GM21529 (cell line): ENCODE data around the gene ITGAD.

Experiments
- ATAC-seq: cut with Tn5 transposase; IDR thresholded peaks from one replicate; pipeline ENCODE4 v1.9.1; 2021; ENCODE audit not compliant: unreplicated experiment

ITGAD gene

DNA sequence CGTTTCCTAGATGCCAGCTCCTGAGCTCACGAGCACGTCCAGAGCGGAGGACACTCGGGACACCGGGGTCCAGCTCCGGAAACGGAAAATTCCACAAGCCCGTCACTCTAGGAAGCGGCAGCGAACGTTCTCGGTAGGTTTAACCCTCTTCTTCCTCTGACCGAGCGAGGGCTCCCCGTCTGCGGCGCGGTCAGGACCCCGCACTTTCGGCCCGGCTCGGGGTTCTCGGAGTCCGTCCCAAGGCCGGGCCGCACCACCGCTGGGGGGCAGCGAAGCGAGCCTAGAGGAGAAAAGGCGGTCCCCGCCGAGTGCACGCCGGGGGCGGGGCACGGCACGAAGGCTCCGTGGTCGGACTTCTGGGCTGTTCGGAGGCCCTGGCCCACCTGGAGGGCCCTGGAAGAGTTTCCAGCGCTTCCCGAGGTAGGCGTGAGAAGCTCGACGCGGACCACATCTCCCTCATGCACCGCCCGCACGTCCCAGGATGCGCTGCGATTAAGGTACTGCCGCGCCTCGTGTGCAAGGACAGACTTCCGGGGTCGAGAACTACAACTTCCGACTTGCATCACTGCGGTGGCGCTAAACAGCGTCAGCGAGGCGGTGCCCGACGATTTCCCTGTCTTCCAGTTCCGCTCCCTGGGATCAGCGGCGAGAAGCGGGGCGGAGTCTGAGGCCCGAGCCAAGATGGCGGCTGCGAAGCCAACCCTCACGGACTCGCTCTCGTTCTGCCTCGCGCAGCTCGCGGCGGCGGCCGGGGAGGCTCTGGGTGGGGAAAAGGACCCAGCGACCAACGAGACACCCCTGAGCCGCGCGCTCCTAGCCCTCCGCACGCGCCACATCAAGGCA, 65.9 kb downstream of the ITGAD start, which contains the start of gene ARMC5:
ARMC5 (plus strand) TSS at position 658 of the 843 bp plus-strand sequence; CDS start at position 682, 24 bp downstream.
- peak; percentile 77 for ATAC-seq

GRCh38 chr16:31459687-31460581, 66.8 kb downstream of the ITGAD start:
- peak; percentile 66 for ATAC-seq

GRCh38 chr16:31460582-31461002, 67.5 kb downstream of the ITGAD start:
- ATAC-seq: no peak

DNA sequence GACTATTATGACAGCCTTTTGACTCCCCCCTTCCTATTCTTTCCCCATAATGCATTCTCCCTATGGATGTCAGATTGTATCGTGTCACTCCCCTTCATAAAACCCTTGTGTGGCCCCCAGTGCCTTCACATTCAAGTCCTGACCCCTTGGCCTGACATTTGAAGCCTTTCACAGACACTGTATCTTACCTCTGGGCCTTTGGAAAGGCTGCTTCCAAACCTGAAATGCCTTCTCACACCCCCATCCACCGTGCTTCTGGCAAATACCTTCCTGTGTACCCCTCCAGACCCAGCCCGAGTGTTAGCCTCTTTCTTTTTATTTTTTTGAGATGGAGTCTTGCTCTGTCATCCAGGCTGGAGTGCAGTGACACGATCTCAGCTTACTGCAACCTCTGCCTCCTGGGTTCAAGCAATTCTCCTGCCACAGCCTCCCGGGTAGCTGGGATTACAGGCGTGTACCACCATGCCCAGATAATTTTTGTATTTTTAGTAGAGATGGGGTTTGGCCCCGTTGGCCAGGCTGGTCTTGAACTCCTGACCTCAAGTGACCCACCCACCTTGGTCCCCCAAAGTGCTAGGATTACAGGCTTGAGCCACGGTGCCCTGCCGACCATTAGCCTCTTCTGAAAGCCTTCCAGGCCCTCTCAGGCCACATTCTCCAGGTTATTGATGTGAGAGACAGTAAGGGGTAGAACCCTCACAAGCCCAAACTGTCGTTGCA, 68.2 kb downstream of the ITGAD start:
- ATAC-seq: no peak

- no peak for ATAC-seq
These were observed 69.0 kb downstream of the ITGAD start for GRCh38 chr16:31461921-31462804.

GRCh38 chr16:31464348-31464769, 71.2 kb downstream of the ITGAD start:
- no peak for ATAC-seq

GRCh38 chr16:31464781-31465260, 71.7 kb downstream of the ITGAD start:
- ATAC-seq: no peak

DNA sequence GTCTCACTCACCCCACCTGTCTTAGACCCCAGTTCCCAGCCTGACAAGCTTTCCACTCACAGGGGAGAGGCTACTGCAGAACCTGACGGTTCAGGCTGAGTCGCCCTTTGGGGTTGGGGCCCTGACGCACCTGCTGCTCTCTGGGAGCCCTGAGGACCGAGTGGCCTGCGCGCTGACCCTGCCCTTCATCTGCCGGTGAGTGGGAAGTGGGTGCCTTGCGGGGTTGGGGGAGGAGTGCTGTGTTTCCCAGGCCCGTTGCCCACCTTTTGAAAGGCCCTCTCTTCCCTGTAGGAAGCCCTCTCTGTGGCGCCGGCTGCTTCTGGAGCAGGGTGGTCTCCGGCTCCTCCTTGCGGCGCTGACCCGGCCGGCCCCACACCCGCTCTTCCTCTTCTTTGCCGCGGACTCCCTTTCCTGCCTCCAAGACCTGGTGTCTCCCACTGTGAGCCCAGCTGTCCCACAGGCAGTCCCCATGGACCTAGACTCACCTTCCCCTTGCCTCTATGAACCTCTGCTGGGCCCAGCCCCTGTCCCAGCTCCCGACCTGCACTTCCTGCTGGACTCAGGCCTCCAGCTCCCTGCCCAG, 72.7 kb downstream of the ITGAD start:
- no peak for ATAC-seq

- no peak for ATAC-seq
These were observed 73.3 kb downstream of the ITGAD start for GRCh38 chr16:31466381-31466841.

GRCh38 chr16:31467151-31467773, 74.1 kb downstream of the ITGAD start:
- ATAC-seq: no peak

- ATAC-seq: no peak
These were observed 74.7 kb downstream of the ITGAD start for GRCh38 chr16:31467858-31468257.

GRCh38 chr16:31470615-31471014, 77.5 kb downstream of the ITGAD start:
- ATAC-seq: no peak

DNA sequence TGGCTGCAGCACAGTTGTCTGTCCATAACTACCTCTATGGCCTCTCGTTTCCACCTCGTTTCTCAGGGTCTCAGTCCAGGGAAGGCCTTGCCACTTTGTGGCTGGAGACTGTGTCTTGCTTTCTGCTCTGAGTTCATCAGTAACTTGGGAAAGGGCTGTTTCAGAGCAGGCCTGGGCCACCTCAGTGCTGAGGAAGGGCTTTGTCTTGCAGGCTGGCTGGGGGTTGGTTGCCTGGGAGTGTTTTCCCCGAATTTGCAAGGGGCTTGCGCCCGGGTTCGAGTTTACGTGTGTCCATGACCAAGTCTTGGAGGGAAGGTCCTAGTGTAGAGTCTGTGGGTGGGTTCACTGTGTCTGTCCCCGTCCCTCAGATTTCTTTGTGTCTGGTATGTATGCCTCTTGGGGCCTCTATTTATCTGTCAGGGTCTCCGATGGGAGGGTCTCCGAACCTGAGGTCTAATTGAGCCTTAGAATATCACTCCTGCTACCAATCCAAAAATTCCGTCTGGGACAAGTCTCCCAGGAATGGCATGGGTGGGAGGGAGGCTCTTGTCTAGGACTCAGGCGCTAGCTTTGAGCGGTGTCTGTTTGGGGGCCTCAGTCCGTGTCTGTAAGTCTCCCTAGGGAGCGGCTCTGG, 78.2 kb downstream of the ITGAD start:
- ATAC-seq: no peak

- no peak for ATAC-seq
These were observed 79.0 kb downstream of the ITGAD start, which contains the start of gene TGFB1I1 for GRCh38 chr16:31471875-31472708. TGFB1I1 (plus strand) TSS chr16:31472152; CDS start chr16:31472189, 37 bp downstream.

DNA sequence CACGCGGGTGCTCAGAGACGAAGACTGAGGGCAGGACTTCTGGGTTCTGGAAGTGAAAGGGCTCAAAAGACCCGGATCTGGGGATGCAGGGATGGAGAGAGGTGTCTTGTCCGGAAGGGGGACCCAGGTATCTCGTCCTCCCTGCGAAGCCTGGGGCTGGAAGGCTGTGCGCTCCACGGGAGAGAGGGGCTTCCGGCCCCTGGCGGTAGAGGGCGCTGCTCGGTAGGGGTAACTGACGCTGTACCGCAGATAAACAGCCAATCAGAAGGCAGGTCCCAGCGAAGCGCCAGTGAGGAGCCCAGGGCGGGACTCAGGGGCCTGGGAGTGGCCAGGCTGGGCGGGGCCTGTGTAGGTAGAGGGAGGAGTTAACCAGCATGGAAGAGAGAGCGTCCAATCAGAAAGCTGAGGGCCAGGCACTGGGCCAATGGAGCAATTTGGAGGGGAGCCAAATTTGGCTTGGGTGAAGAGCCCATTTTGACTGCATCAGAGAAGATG, 79.6 kb downstream of the ITGAD start:
- no peak for ATAC-seq

GRCh38 chr16:31473264-31473984, 80.3 kb downstream of the ITGAD start:
- ATAC-seq: no peak
